ENCODE data around the gene TMEM114. TPM values are rescaled to one million over a fixed set of nuclear protein-coding genes. Genes with fewer than 3 reads are reported as not detected.

TMEM114 gene
- total and polyA plus RNA-seq, 2 donors (not counting 1 experiment from before 2014, with no cell fraction given): not detected

GRCh38 chr16:8543258-8543657 lies 47.1 kb downstream of the TMEM114 start:
- Histone ChIP-seq H3K4me1 (ENCODE audit: control insufficient read depth, extremely low read depth, insufficient read depth, low read length) (no peaks in the 10 kb centered on the region), H3K9me3 (ENCODE audit: control insufficient read depth, insufficient read depth, low read depth, low read length) (no peaks in the 10 kb centered on the region), H3K79me2 (ENCODE audit: control insufficient read depth, insufficient read depth, low read length) (no peaks in the 10 kb centered on the region), H3K27me3 (ENCODE audit: control insufficient read depth, insufficient read depth, low read length) (no peaks in the 10 kb centered on the region), H3K4me2 (ENCODE audit: extremely low read depth, insufficient read depth, low read length) (no peak overlapping the region), H2AFZ (ENCODE audit: low read length) (no peak overlapping the region), H3K4me3 (replicated peaks in 1 of 4; ENCODE audit: control extremely low read depth in 1 of 4, insufficient read depth in 1 of 4, low read depth in 3 of 4, low read length in 4 of 4) (no peak overlapping the region), H3K36me3 (ENCODE audit: control insufficient read depth, insufficient read depth, low read length) (no peaks in the 10 kb centered on the region), H4K20me1 (ENCODE audit: control insufficient read depth, extremely low read depth, insufficient read depth, low read length) (no peaks in the 10 kb centered on the region), H3K27ac (ENCODE audit: insufficient read depth, low read length) (no peak overlapping the region), H3K9ac (ENCODE audit: insufficient read depth, low read length) (no peak overlapping the region)
- TF ChIP-seq CTCF (conservative IDR thresholded peaks at IDR 0.05 in 1 of 2, IDR thresholded peaks at IDR 0.05 in 1 of 2; ENCODE audit: low read depth in 1 of 2, low read length in 2 of 2): no peak
- TF ChIP-seq EZH2 (IDR thresholded peaks at IDR 0.05; ENCODE audit: low read length, missing control alignments): no peak
- DNase-seq (ENCODE audit: low read depth in 2 of 2): no peak

- no peaks in the 10 kb centered on the region for H3K9me3 ChIP-seq (ENCODE audit: control insufficient read depth, insufficient read depth, low read depth, low read length)
- no peaks in the 10 kb centered on the region for H3K79me2 ChIP-seq (ENCODE audit: control insufficient read depth, insufficient read depth, low read length)
- no peak overlapping the region for H3K9ac ChIP-seq (ENCODE audit: insufficient read depth, low read length)
- no peak overlapping the region for H3K27ac ChIP-seq (ENCODE audit: insufficient read depth, low read length)
- no peaks in the 10 kb centered on the region for H3K4me1 ChIP-seq (ENCODE audit: control insufficient read depth, extremely low read depth, insufficient read depth, low read length)
- no peaks in the 10 kb centered on the region for H4K20me1 ChIP-seq (ENCODE audit: control insufficient read depth, extremely low read depth, insufficient read depth, low read length)
- no peak overlapping the region for H3K4me2 ChIP-seq (ENCODE audit: extremely low read depth, insufficient read depth, low read length)
- TF ChIP-seq CTCF (conservative IDR thresholded peaks at IDR 0.05 in 1 of 2, IDR thresholded peaks at IDR 0.05 in 1 of 2; ENCODE audit: low read depth in 1 of 2, low read length in 2 of 2) (no peak), EZH2 (IDR thresholded peaks at IDR 0.05; ENCODE audit: low read length, missing control alignments) (no peak)
- H3K4me3 ChIP-seq (replicated peaks in 1 of 4; ENCODE audit: control extremely low read depth in 1 of 4, insufficient read depth in 1 of 4, low read depth in 3 of 4, low read length in 4 of 4): no peak overlapping the region
- DNase-seq (ENCODE audit: low read depth in 2 of 2): no peak
- H3K27me3 ChIP-seq (ENCODE audit: control insufficient read depth, insufficient read depth, low read length): no peaks in the 10 kb centered on the region
- H3K36me3 ChIP-seq (ENCODE audit: control insufficient read depth, insufficient read depth, low read length): no peaks in the 10 kb centered on the region
- H2AFZ ChIP-seq (ENCODE audit: low read length): no peak overlapping the region
These were observed 47.9 kb downstream of the TMEM114 start for GRCh38 chr16:8542393-8542792.

- Histone ChIP-seq H3K9me3 (ENCODE audit: control insufficient read depth, insufficient read depth, low read depth, low read length) (no peaks in the 10 kb centered on the region), H4K20me1 (ENCODE audit: control insufficient read depth, extremely low read depth, insufficient read depth, low read length) (no peaks in the 10 kb centered on the region), H3K79me2 (ENCODE audit: control insufficient read depth, insufficient read depth, low read length) (no peaks in the 10 kb centered on the region), H3K36me3 (ENCODE audit: control insufficient read depth, insufficient read depth, low read length) (no peaks in the 10 kb centered on the region), H3K27ac (ENCODE audit: insufficient read depth, low read length) (no peak overlapping the region), H3K4me1 (ENCODE audit: control insufficient read depth, extremely low read depth, insufficient read depth, low read length) (no peaks in the 10 kb centered on the region), H3K27me3 (ENCODE audit: control insufficient read depth, insufficient read depth, low read length) (no peaks in the 10 kb centered on the region), H3K9ac (ENCODE audit: insufficient read depth, low read length) (no peak overlapping the region), H2AFZ (ENCODE audit: low read length) (no peak overlapping the region), H3K4me2 (ENCODE audit: extremely low read depth, insufficient read depth, low read length) (no peak overlapping the region), H3K4me3 (replicated peaks in 1 of 4; ENCODE audit: control extremely low read depth in 1 of 4, insufficient read depth in 1 of 4, low read depth in 3 of 4, low read length in 4 of 4) (no peak overlapping the region)
- DNase-seq (ENCODE audit: low read depth in 2 of 2): no peak
- no peak for TF ChIP-seq EZH2 (IDR thresholded peaks at IDR 0.05; ENCODE audit: low read length, missing control alignments)
- TF ChIP-seq CTCF (conservative IDR thresholded peaks at IDR 0.05 in 1 of 2, IDR thresholded peaks at IDR 0.05 in 1 of 2; ENCODE audit: low read depth in 1 of 2, low read length in 2 of 2): no peak
These were observed 48.4 kb downstream of the TMEM114 start for GRCh38 chr16:8541868-8542267.

All from fibroblast of lung (primary cell).